Thyroid gland (tissue), 4 donors: ENCODE measurements around the gene TMEM270. TPM values are rescaled to one million over a fixed set of nuclear protein-coding genes. Genes with fewer than 3 reads are reported as not detected.
A peak's percentile ranks its signal among the peaks of the same experiment; 100 is the strongest.

Source experiments
- DNase-seq, 2 donors: peaks; one replicate each; pipeline ENCODE4 v3.0.0-alpha.2; 2019
- H3K27ac ChIP-seq, 3 donors: fragments of 200-600 bp; sonication (generic); 1 replicate in 2 of 3; 2 replicates in 1 of 3; pipeline ENCODE4 v1.5.1; 2016 to 2019; ENCODE audit warnings: mild to moderate bottlenecking in 1 of 3, moderate library complexity in 1 of 3
- H3K27me3 ChIP-seq: fragments of 200-600 bp; sonication (generic); one replicate; pipeline ENCODE4 v1.5.1; 2019
- H3K36me3 ChIP-seq, 2 donors: fragments of 200-600 bp; sonication (generic); one replicate each; pipeline ENCODE4 v1.5.1; 2016 to 2019
- H3K4me1 ChIP-seq, 2 donors: fragments of 200-600 bp; sonication (generic); one replicate each; pipeline ENCODE4 v1.5.1; 2017 to 2019
- H3K4me3 ChIP-seq, 3 donors: fragments of 200-600 bp; sonication (generic); replicated peaks in 1 of 3; 1 replicate in 2 of 3; 2 replicates in 1 of 3; pipeline ENCODE4 v1.5.1; 2016; ENCODE audit warnings: mild to moderate bottlenecking in 1 of 3
- H3K9me3 ChIP-seq: fragments of 200-600 bp; sonication (generic); one replicate; pipeline ENCODE4 v1.5.1; 2017
- POLR2A ChIP-seq, 2 donors: fragments of 450-650 bp; IDR thresholded peaks; one replicate each; pipeline ENCODE4 v1.6.1; 2017; ENCODE audit warnings: antibody characterized with exemption in 2 of 2, mild to moderate bottlenecking in 2 of 2, moderate library complexity in 1 of 2
- WGBS, 2 donors: methylation state at CpG; one replicate each; pipeline ENCODE4 v1.1.5; 2017; 5-methylcytosine and 5-hydroxymethylcytosine counted together
- intact Hi-C: fragments of 100-400 bp; cut with DNase I; formaldehyde crosslinking; loops from one replicate; pipeline ENCODE4 v1.15.1; 2023
- total RNA-seq, 4 donors: library from RNA; depleted of rRNA; stranded (reverse); fragments of >200 nt; gene quantifications; one replicate each; pipeline ENCODE4 v1.2.3, GENCODE V29; 2016
- TF ChIP-seq, protein P1 (sequence below), 6 experiments: fragments of 200-600 bp in 3 of 6; fragments of 450-650 bp in 3 of 6; sonication (generic) in 3 of 6; IDR thresholded peaks; one replicate each; pipeline ENCODE4 v1.5.1; 2016 to 2019; ENCODE audit warnings: antibody characterized with exemption in 6 of 6, mild to moderate bottlenecking in 2 of 6, inconsistent platforms in 1 of 6, moderate library complexity in 1 of 6

The TMEM270 gene
- total RNA-seq, 4 donors from 2014 or later: not detected

DNA sequence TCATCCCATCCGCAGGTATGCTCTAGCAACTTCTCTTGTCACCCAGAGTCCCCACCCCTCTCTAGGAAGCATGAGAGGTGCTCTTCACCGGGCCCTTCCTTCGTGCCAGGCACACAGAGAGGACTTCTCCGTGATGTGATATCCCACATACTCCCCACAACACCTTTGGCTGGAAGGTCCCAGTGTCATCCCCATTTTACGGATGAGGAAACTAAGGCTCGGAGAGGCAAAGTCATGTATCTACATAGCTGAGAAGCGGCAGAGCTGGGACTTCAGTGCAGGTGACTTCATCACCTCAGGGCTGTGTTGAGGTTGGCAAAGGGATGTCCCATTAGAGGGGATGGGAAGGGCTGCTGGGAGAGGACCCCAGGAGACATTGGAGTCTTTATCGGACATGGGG lies 15.4 kb downstream of the TMEM270 start:
- TF ChIP-seq POLR2A (IDR thresholded peaks at IDR 0.05): no peak
- TF ChIP-seq, protein P1, sequence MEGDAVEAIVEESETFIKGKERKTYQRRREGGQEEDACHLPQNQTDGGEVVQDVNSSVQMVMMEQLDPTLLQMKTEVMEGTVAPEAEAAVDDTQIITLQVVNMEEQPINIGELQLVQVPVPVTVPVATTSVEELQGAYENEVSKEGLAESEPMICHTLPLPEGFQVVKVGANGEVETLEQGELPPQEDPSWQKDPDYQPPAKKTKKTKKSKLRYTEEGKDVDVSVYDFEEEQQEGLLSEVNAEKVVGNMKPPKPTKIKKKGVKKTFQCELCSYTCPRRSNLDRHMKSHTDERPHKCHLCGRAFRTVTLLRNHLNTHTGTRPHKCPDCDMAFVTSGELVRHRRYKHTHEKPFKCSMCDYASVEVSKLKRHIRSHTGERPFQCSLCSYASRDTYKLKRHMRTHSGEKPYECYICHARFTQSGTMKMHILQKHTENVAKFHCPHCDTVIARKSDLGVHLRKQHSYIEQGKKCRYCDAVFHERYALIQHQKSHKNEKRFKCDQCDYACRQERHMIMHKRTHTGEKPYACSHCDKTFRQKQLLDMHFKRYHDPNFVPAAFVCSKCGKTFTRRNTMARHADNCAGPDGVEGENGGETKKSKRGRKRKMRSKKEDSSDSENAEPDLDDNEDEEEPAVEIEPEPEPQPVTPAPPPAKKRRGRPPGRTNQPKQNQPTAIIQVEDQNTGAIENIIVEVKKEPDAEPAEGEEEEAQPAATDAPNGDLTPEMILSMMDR (IDR thresholded peaks at IDR 0.05): no peak
- intact Hi-C loops: no loop called here
- H3K4me1 ChIP-seq: peaks cover 5 to 34% of the 10 kb centered on the region in 2 donors
- no peaks in the 10 kb centered on the region for H3K36me3 ChIP-seq
- 91 to 92% methylated on average over 8 of the region's 8 CpGs for WGBS, 2 donors
- no peak overlapping the region for H3K4me3 ChIP-seq
- no peaks in the 10 kb centered on the region for H3K9me3 ChIP-seq
- no peak for DNase-seq
- H3K27ac ChIP-seq: no peak overlapping the region
- H3K27me3 ChIP-seq: no peaks in the 10 kb centered on the region

DNA sequence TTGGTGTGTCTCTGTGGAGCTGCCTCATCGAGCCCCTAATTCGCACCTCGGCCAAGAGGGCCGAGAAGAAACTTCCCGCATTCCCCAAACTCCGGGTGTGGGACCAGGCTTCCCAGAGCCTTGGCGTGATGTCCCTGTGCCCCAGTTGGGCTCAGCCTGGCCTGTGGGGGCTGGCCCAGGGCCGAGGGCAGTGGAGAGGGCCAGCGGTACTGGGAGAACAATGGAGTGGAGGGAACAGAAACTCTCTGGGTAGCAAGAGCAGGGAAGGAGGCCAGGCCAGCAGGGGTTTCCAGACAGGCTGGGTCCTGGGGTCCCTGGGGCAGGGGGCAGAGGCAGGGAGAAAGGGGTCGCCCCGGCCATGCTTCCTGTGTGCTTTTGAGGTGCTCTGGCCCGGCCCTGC lies 16.0 kb downstream of the TMEM270 start:
- no peak for TF ChIP-seq POLR2A (IDR thresholded peaks at IDR 0.05)
- TF ChIP-seq, protein P1 (IDR thresholded peaks at IDR 0.05): no peak
- Histone ChIP-seq H3K4me3 (no peak overlapping the region), H3K4me1 (peaks cover 5 to 33% of the 10 kb centered on the region in 2 donors), H3K27ac (no peak overlapping the region), H3K9me3 (no peaks in the 10 kb centered on the region), H3K27me3 (no peaks in the 10 kb centered on the region), H3K36me3 (no peaks in the 10 kb centered on the region)
- DNase-seq: no peak
- 87 to 88% methylated on average over 10 of the region's 12 CpGs for WGBS, 2 donors
- intact Hi-C loops: no loop called here

DNA sequence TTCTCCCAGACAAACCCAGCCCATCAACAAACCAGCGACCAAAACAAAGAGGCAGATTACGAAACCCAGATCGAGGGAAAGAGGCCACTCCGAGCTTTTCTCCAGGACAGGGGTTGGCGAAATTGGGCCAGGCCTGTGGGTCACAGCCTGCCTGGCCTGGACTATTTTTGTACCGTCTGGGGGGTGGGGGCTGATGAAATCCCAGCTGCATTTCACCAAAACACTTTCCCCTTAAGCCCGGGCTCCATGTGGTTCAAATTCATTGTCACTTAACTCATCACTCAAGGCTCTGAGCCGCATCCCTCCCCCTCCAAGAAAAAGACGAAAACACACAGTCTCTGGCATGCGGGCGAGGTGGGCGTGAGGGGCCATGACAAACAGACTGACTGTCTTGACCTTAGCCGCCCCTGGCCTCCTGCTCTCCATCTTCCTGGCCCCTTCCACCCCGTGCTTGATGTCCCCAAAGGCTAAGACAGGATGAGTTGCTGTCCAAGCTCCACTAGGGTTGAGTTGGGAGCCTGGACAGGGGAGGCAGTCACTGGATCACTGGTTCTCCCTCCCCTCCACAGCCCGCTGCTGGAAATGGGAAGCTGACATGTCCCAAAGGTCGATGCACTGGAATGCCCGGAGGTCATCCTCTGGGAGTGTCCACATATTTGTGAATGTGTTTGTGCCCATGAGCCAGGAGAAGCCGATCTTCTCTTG lies 19.2 kb downstream of the TMEM270 start:
- intact Hi-C loops: no loop called here
- H3K27ac ChIP-seq: peak overlapping the region; percentile 12 to 46 (median 38)
- H3K4me3 ChIP-seq: no peak overlapping the region
- H3K9me3 ChIP-seq: no peaks in the 10 kb centered on the region
- DNase-seq: peak; percentile 19 to 28
- no peak for TF ChIP-seq POLR2A (IDR thresholded peaks at IDR 0.05)
- TF ChIP-seq, protein P1 (IDR thresholded peaks at IDR 0.05): no peak
- no peaks in the 10 kb centered on the region for H3K36me3 ChIP-seq
- H3K4me1 ChIP-seq: peaks cover 5 to 28% of the 10 kb centered on the region in 2 donors
- H3K27me3 ChIP-seq: no peaks in the 10 kb centered on the region
- 48 to 61% methylated on average over 11 to 18 of the region's 18 CpGs for WGBS, 2 donors

DNA sequence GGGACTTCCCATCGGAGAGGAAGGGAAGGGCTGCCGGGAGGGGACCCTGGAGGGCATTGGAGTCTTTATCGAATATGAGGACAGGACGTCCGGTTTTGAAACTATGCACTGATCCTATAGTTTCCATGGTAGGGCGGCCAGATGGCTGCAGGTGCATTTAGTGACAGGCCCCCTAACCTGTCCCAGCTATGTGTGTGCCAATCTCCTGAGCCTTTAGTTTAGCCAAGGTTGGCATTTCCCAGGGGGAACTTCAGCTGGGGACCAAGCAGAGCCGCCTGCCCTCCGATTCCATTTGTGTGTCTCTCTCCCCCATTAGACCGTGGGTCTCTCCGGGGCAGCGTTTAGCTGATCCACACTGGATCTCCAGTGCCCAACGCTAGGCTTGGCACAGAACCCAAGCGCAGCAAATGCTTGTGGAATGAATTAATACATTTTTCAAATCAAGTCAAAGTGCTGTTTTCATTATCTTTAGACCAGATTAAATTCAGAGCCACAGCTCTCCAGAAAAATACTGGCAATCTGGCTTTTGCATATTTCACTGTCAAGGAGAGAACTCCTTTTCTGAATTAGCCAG lies 19.9 kb downstream of the TMEM270 start:
- no peak overlapping the region for H3K4me3 ChIP-seq
- intact Hi-C loops: no loop called here
- TF ChIP-seq POLR2A (IDR thresholded peaks at IDR 0.05): no peak
- TF ChIP-seq, protein P1 (IDR thresholded peaks at IDR 0.05): no peak

More for the DNA sequence above, 19.9 kb downstream of the TMEM270 start:
- H3K4me1 ChIP-seq: peaks cover 5 to 28% of the 10 kb centered on the region in 2 donors
- peak overlapping the region; percentile 12 to 38 (median 24) for H3K27ac ChIP-seq
- DNase-seq: no peak
- WGBS, 2 donors: 58 to 84% methylated on average over 13 of the region's 13 CpGs
- H3K27me3 ChIP-seq: no peaks in the 10 kb centered on the region
- H3K9me3 ChIP-seq: no peaks in the 10 kb centered on the region
- H3K36me3 ChIP-seq: no peaks in the 10 kb centered on the region
